H1 (cell line): ENCODE measurements around the gene PDE8B. TPM values are rescaled to one million over a fixed set of nuclear protein-coding genes. Genes with fewer than 3 reads are reported as not detected.

ENCODE experiments used
- BACH1 ChIP-seq: IDR thresholded peaks from 2 replicates; pipeline ENCODE4 v1.6.1; 2012; ENCODE audit warnings: low read length, improper control_type of control experiment
- ZNF274 ChIP-seq: IDR thresholded peaks from 2 replicates; pipeline ENCODE4 v1.7.0; 2012; ENCODE audit warnings: low read length, borderline replicate concordance; ENCODE audit errors: extremely low read depth
- polyA plus RNA-seq, 7 experiments: library from polyadenylated mRNA; depleted of rRNA in 3 of 7; stranded (reverse) in 5 of 7; unstranded in 2 of 7; fragments of >200 nt in 5 of 7; fragments of 200-250 nt in 2 of 7; gene quantifications; 1 replicate in 5 of 7; 2 replicates in 1 of 7; 4 replicates in 1 of 7; pipeline versions ENCODE4 v1.2.1 to v1.2.3, GENCODE V29; 2011 to 2013; ENCODE audit warnings: missing spikeins in 2 of 7, mixed read lengths in 2 of 7
- total RNA-seq: library from RNA; stranded (reverse); fragmentation: NEBNext Ultra II Directional; extraction: Animal tissue kit (Norgen Biotek cat#: 25700); gene quantifications from 2 replicates; pipeline ENCODE4 v1.2.1, GENCODE V29; 2021

The PDE8B gene
- total and polyA plus RNA-seq, 2 of the 8 experiments (the other 6 are each of a cell fraction or from before 2014, with no cell fraction given), result 0.32 to 1.1 TPM

DNA sequence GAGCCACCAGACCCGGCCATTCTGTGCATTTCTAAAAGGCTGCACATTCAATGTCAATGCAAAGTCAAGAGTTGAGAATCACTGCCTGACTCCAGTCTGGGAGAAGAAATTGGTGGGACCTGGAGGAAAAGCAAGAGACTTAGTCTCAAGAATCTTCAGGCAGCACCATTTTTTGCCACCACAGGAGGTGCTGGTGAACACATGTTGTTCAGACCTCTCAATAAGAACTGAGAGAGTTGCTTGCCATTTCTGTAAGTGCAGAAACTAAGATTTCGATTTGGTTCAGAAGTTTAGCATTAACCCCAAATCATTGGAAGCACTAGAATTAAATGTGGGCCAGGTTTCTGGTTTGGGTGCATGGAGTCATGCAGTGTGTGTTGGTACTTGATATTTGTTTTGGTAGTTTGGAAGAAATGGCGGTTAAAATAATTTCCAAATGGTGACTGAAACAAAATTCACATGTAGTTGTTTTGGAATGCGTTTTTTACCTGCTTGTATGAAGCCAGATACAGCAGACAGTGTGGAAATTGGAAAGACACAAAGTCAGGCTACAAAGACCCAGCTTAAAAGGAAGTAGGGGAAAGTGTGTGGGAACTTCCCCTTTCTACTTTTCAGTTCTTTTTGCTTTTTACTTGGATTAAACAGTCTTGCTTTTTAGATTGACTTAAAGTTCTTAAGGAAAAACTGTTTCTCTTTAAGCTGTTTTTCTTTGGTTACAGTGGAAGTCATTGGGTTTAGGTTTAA lies 20.4 kb downstream of the PDE8B start (continued):
- TF ChIP-seq ZNF274, result no peak
- TF ChIP-seq BACH1, result no peak
- TF ChIP-seq, all 59 proteins: peak for 2
